Mesenchymal stem cell (in vitro differentiated cells and primary cell): Measurements from ENCODE around the gene MYOZ1.
"Not testable (repeated sequence)": the region's sequence is repeated elsewhere in the genome, so short reads cannot be mapped to it uniquely, and the experiment has no call there.

Source experiments
- DNase-seq: peaks from one replicate; pipeline ENCODE4 v3.0.0-alpha.2; 2013
- H2AFZ ChIP-seq: one replicate; pipeline ENCODE4 v1.6.1; 2013; ENCODE audit warnings: low read depth, mild to moderate bottlenecking, control low read depth, inconsistent platforms, low read length, moderate library complexity
- H2AK5ac ChIP-seq: 2 replicates; pipeline ENCODE4 v1.6.1; 2013; ENCODE audit warnings: low read length, moderate library complexity, mild to moderate bottlenecking, inconsistent platforms; ENCODE audit not compliant: severe bottlenecking
- H2BK120ac ChIP-seq: one replicate; pipeline ENCODE4 v1.6.1; 2013; ENCODE audit warnings: low read depth, mild to moderate bottlenecking, inconsistent platforms, low read length, moderate library complexity
- H2BK12ac ChIP-seq, 2 experiments: one replicate each; pipeline ENCODE4 v1.6.1; 2013; ENCODE audit warnings: inconsistent platforms in 2 of 2, low read length in 2 of 2, mild to moderate bottlenecking in 2 of 2, moderate library complexity in 2 of 2, control low read depth in 1 of 2
- H2BK15ac ChIP-seq: one replicate; pipeline ENCODE4 v1.6.1; 2013; ENCODE audit warnings: mild to moderate bottlenecking, low read depth, inconsistent platforms; ENCODE audit not compliant: poor library complexity, severe bottlenecking
- H2BK5ac ChIP-seq: 2 replicates; pipeline ENCODE4 v1.6.1; 2013; ENCODE audit warnings: low read depth, mild to moderate bottlenecking, low read length, control low read depth, inconsistent platforms; ENCODE audit not compliant: poor library complexity, severe bottlenecking
- H3K14ac ChIP-seq, 2 experiments: one replicate each; pipeline ENCODE4 v1.6.1; 2013; ENCODE audit warnings: inconsistent platforms in 2 of 2, low read length in 2 of 2, control low read depth in 1 of 2, mild to moderate bottlenecking in 1 of 2, moderate library complexity in 1 of 2
- H3K18ac ChIP-seq, 2 experiments: one replicate each; pipeline ENCODE4 v1.6.1; 2013; ENCODE audit warnings: inconsistent platforms in 2 of 2, low read length in 2 of 2, control low read depth in 1 of 2, low read depth in 1 of 2, mild to moderate bottlenecking in 1 of 2
- H3K23ac ChIP-seq, 2 experiments: one replicate each; pipeline ENCODE4 v1.6.1; 2013; ENCODE audit warnings: inconsistent platforms in 2 of 2, low read length in 2 of 2, mild to moderate bottlenecking in 2 of 2, moderate library complexity in 2 of 2, control low read depth in 1 of 2
- H3K27ac ChIP-seq: 2 replicates; pipeline ENCODE4 v1.5.1; 2013; ENCODE audit warnings: mild to moderate bottlenecking, moderate library complexity, low read length, control low read depth, inconsistent platforms; ENCODE audit not compliant: poor library complexity, severe bottlenecking
- H3K27me3 ChIP-seq, 2 experiments: 2 replicates each; pipeline versions ENCODE4 v1.6.1 to v1.7.0; 2013; ENCODE audit warnings: low read length in 2 of 2, mild to moderate bottlenecking in 2 of 2, moderate library complexity in 2 of 2, control low read depth in 1 of 2, inconsistent platforms in 1 of 2; ENCODE audit not compliant: control insufficient read depth in 1 of 2, insufficient read depth in 1 of 2
- H3K36me3 ChIP-seq, 2 experiments: 2 replicates each; pipeline versions ENCODE4 v1.6.1 to v1.7.0; 2013; ENCODE audit warnings: low read length in 2 of 2, control low read depth in 1 of 2, inconsistent platforms in 1 of 2, low read depth in 1 of 2, mild to moderate bottlenecking in 1 of 2; ENCODE audit not compliant: insufficient read depth in 2 of 2, control insufficient read depth in 1 of 2
- H3K4ac ChIP-seq, 2 experiments: one replicate each; pipeline ENCODE4 v1.6.1; 2013; ENCODE audit warnings: inconsistent platforms in 2 of 2, low read length in 2 of 2, mild to moderate bottlenecking in 2 of 2, moderate library complexity in 2 of 2, control low read depth in 1 of 2, low read depth in 1 of 2
- H3K4me1 ChIP-seq: 2 replicates; pipeline ENCODE4 v1.6.1; 2013; ENCODE audit warnings: low read depth, low read length, control low read depth; ENCODE audit not compliant: control insufficient read depth, insufficient read depth
- H3K4me2 ChIP-seq: 2 replicates; pipeline ENCODE4 v1.6.1; 2013; ENCODE audit warnings: low read length, mild to moderate bottlenecking, inconsistent platforms; ENCODE audit not compliant: poor library complexity, severe bottlenecking
- H3K4me3 ChIP-seq, 2 experiments: 2 replicates each; pipeline versions ENCODE4 v1.5.1 to v1.7.0; 2013; ENCODE audit warnings: low read length in 2 of 2, mild to moderate bottlenecking in 2 of 2, control low read depth in 1 of 2, low read depth in 1 of 2; ENCODE audit not compliant: insufficient read depth in 1 of 2
- H3K79me1 ChIP-seq: replicated peaks from 2 replicates; pipeline ENCODE4 v1.6.1; 2013; ENCODE audit warnings: mild to moderate bottlenecking, control low read depth, low read length, inconsistent platforms; ENCODE audit not compliant: poor library complexity, severe bottlenecking
- H3K9ac ChIP-seq: 2 replicates; pipeline ENCODE4 v1.7.0; 2013; ENCODE audit warnings: mild to moderate bottlenecking, low read length, moderate library complexity
- H3K9me3 ChIP-seq: 2 replicates; pipeline ENCODE4 v1.7.0; 2013; ENCODE audit warnings: mild to moderate bottlenecking, low read length; ENCODE audit not compliant: control insufficient read depth
- H4K8ac ChIP-seq: one replicate; pipeline ENCODE4 v1.6.1; 2013; ENCODE audit warnings: inconsistent platforms, mild to moderate bottlenecking, low read length, moderate library complexity
- H4K91ac ChIP-seq: one replicate; pipeline ENCODE4 v1.6.1; 2013; ENCODE audit warnings: mild to moderate bottlenecking, low read length, inconsistent platforms
- WGBS: methylation state at CpG from one replicate; pipeline ENCODE4 v1.1.7; 2013; ENCODE audit warnings: mixed read lengths; 5-methylcytosine and 5-hydroxymethylcytosine counted together

The MYOZ1 gene

GRCh38 chr10:73617143-73617542 lies 24.1 kb downstream of the MYOZ1 start:
- H3K4me2 ChIP-seq, H3K27ac ChIP-seq, H4K8ac ChIP-seq, H3K4me3 ChIP-seq, H2AK5ac ChIP-seq, DNase-seq, H3K9ac ChIP-seq, H3K9me3 ChIP-seq, H3K18ac ChIP-seq, H3K14ac ChIP-seq, H2BK120ac ChIP-seq, H3K27me3 ChIP-seq, H4K91ac ChIP-seq, H2BK5ac ChIP-seq, H2BK15ac ChIP-seq, H3K23ac ChIP-seq, H3K36me3 ChIP-seq, H2AFZ ChIP-seq, H3K4me1 ChIP-seq, H2BK12ac ChIP-seq, H3K4ac ChIP-seq: not testable (repeated sequence)
- peaks cover 13% of the 10 kb centered on the region for H3K79me1 ChIP-seq
- WGBS: 99% methylated on average over 8 of the region's 8 CpGs

DNA sequence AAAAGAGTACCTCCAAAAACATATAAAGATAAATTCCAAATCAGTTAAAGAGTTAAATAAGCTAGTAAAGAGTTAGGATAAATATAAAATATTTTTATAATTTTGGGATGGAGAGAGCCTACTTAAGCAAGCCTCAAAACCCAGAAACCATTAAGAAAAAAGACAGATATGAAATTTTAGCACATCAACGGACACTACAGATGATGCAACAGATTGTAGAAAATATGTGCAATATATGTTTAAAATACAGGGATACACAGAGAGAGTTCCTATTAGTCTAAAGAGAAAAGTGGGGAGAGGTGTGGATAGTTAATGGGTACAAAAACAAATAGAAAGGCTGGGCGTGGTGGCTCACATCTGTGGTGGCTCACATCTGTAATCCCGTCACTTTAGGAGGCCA lies 26.6 kb downstream of the MYOZ1 start:
- Histone ChIP-seq H3K36me3 (no peaks in the 10 kb centered on the region), H2AK5ac (no peak overlapping the region), H2BK12ac (no peak overlapping the region), H3K4ac (no peak overlapping the region), H2AFZ (no peak overlapping the region), H3K23ac (no peak overlapping the region), H2BK15ac (no peak overlapping the region), H2BK5ac (no peak overlapping the region), H3K27ac (no peak overlapping the region), H3K18ac (no peak overlapping the region), H3K9me3 (no peaks in the 10 kb centered on the region), H3K27me3 (no peaks in the 10 kb centered on the region), H3K14ac (no peak overlapping the region), H2BK120ac (no peak overlapping the region), H3K4me2 (no peak overlapping the region), H3K79me1 (peaks cover 16% of the 10 kb centered on the region), H4K91ac (no peak overlapping the region), H4K8ac (no peak overlapping the region), H3K4me1 (no peaks in the 10 kb centered on the region), H3K9ac (no peak overlapping the region), H3K4me3 (no peak overlapping the region)
- WGBS: 93% methylated on average over 3 of the region's 3 CpGs
- no peak for DNase-seq

- no peak overlapping the region for H3K27ac ChIP-seq
- no peak overlapping the region for H3K4ac ChIP-seq
- no peak overlapping the region for H2BK5ac ChIP-seq
- WGBS: 93% methylated on average over 4 of the region's 4 CpGs
- H3K27me3 ChIP-seq: no peaks in the 10 kb centered on the region
- no peak overlapping the region for H2BK12ac ChIP-seq
- H3K4me2 ChIP-seq: no peak overlapping the region
- no peaks in the 10 kb centered on the region for H3K36me3 ChIP-seq
- no peak overlapping the region for H2AFZ ChIP-seq
- no peak overlapping the region for H2AK5ac ChIP-seq
- H3K79me1 ChIP-seq: peaks cover 15% of the 10 kb centered on the region
- H3K14ac ChIP-seq: no peak overlapping the region
- H3K4me1 ChIP-seq: no peaks in the 10 kb centered on the region
- no peak overlapping the region for H2BK120ac ChIP-seq
- H3K9ac ChIP-seq: no peak overlapping the region
- no peak overlapping the region for H3K18ac ChIP-seq
- H2BK15ac ChIP-seq: no peak overlapping the region
- no peak overlapping the region for H4K91ac ChIP-seq
- no peak for DNase-seq
- no peaks in the 10 kb centered on the region for H3K9me3 ChIP-seq
- no peak overlapping the region for H3K23ac ChIP-seq
- H3K4me3 ChIP-seq: no peak overlapping the region
- no peak overlapping the region for H4K8ac ChIP-seq
Measured at GRCh38 chr10:73609116-73609515, 32.2 kb downstream of the MYOZ1 start.

- H4K91ac ChIP-seq: no peak overlapping the region
- peaks cover 10% of the 10 kb centered on the region for H3K79me1 ChIP-seq
- no peak overlapping the region for H3K14ac ChIP-seq
- no peak overlapping the region for H4K8ac ChIP-seq
- H2BK15ac ChIP-seq: no peak overlapping the region
- no peak overlapping the region for H2BK120ac ChIP-seq
- no peak overlapping the region for H3K9ac ChIP-seq
- no peak overlapping the region for H2BK5ac ChIP-seq
- H3K4me1 ChIP-seq: peaks cover 9% of the 10 kb centered on the region
- no peak overlapping the region for H2AK5ac ChIP-seq
- H2AFZ ChIP-seq: no peak overlapping the region
- H3K23ac ChIP-seq: no peak overlapping the region
- DNase-seq: no peak
- H3K27ac ChIP-seq: peak overlapping the region; percentile 12
- H3K4me3 ChIP-seq: no peak overlapping the region
- WGBS: 58% methylated on average over 3 of the region's 3 CpGs
- H3K9me3 ChIP-seq: no peaks in the 10 kb centered on the region
- H3K36me3 ChIP-seq: no peaks in the 10 kb centered on the region
- H3K18ac ChIP-seq: no peak overlapping the region
- no peak overlapping the region for H3K4ac ChIP-seq
- no peak overlapping the region for H2BK12ac ChIP-seq
- no peak overlapping the region for H3K4me2 ChIP-seq
- no peaks in the 10 kb centered on the region for H3K27me3 ChIP-seq
Measured at GRCh38 chr10:73601486-73601921, 39.8 kb downstream of the MYOZ1 start.
